ENCODE data around the gene PRKCA.

DNA sequence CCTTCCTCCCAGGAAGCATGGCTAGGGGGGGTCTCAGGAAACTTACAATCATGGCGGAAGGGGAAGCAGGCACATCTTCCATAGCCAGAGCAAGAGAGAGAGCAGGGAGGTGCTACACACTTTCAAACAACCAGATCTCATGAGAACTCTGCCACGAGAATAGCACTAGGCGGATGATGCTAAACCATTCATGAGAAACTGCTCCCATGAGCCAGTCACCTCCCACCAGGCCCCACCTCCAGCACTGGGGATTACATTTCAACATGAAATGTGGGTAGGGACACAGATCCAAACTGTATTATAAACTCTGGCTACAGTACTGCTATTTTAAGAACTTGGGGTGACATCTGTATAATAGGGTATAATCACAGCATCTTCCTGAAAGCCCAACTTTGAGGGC lies 449.4 kb downstream of the PRKCA start:
- TF ChIP-seq, protein P1, sequence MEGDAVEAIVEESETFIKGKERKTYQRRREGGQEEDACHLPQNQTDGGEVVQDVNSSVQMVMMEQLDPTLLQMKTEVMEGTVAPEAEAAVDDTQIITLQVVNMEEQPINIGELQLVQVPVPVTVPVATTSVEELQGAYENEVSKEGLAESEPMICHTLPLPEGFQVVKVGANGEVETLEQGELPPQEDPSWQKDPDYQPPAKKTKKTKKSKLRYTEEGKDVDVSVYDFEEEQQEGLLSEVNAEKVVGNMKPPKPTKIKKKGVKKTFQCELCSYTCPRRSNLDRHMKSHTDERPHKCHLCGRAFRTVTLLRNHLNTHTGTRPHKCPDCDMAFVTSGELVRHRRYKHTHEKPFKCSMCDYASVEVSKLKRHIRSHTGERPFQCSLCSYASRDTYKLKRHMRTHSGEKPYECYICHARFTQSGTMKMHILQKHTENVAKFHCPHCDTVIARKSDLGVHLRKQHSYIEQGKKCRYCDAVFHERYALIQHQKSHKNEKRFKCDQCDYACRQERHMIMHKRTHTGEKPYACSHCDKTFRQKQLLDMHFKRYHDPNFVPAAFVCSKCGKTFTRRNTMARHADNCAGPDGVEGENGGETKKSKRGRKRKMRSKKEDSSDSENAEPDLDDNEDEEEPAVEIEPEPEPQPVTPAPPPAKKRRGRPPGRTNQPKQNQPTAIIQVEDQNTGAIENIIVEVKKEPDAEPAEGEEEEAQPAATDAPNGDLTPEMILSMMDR (IDR thresholded peaks at IDR 0.05; ENCODE audit: low read depth, low read length), result no peak
- no peak for TF ChIP-seq POLR2A (IDR thresholded peaks at IDR 0.05; ENCODE audit: extremely low read depth, insufficient read length)
- no peak for TF ChIP-seq MYC (IDR thresholded peaks at IDR 0.05; ENCODE audit: low read depth, low read length)
- TF ChIP-seq, protein P2, sequence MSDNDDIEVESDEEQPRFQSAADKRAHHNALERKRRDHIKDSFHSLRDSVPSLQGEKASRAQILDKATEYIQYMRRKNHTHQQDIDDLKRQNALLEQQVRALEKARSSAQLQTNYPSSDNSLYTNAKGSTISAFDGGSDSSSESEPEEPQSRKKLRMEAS (IDR thresholded peaks at IDR 0.05; ENCODE audit: low read depth, low read length), result no peak

Data from NB4 (cell line).